IMR-90 (cell line): ENCODE data around the gene SLC27A6.
"Not testable (repeated sequence)": the region's sequence is repeated elsewhere in the genome, so short reads cannot be mapped to it uniquely, and the experiment has no call there.

Source experiments
- CEBPB ChIP-seq: IDR thresholded peaks from 2 replicates; pipeline ENCODE4 v1.6.1; 2012; ENCODE audit warnings: low read depth, low read length, improper control_type of control experiment
- CHD1 ChIP-seq: IDR thresholded peaks from 2 replicates; pipeline ENCODE4 v1.6.1; 2012; ENCODE audit warnings: low read depth, low read length, improper control_type of control experiment
- FOS ChIP-seq: fragments of 150-350 bp; IDR thresholded peaks from 2 replicates; pipeline ENCODE4 v1.6.1; 2016; ENCODE audit warnings: low read depth, low read length
- MAFK ChIP-seq: IDR thresholded peaks from 2 replicates; pipeline ENCODE4 v1.6.1; 2012; ENCODE audit warnings: low read depth, low read length, improper control_type of control experiment
- MAZ ChIP-seq: IDR thresholded peaks from 2 replicates; pipeline ENCODE4 v1.6.1; 2012; ENCODE audit warnings: low read depth, mild to moderate bottlenecking, low read length, improper control_type of control experiment, moderate library complexity, borderline replicate concordance
- MXI1 ChIP-seq: IDR thresholded peaks from 2 replicates; pipeline ENCODE4 v1.6.1; 2012; ENCODE audit warnings: low read depth, mild to moderate bottlenecking, low read length, moderate library complexity, borderline replicate concordance
- NFE2L2 ChIP-seq: fragments of 150-350 bp; IDR thresholded peaks from 2 replicates; pipeline ENCODE4 v1.6.1; 2016; ENCODE audit warnings: low read depth, mild to moderate bottlenecking, low read length
- POLR2A ChIP-seq: IDR thresholded peaks from 2 replicates; pipeline ENCODE4 v1.6.1; 2012; ENCODE audit warnings: mild to moderate bottlenecking, low read depth, low read length
- RAD21 ChIP-seq: IDR thresholded peaks from 2 replicates; pipeline ENCODE4 v1.6.1; 2012; ENCODE audit warnings: low read length, improper control_type of control experiment
- RCOR1 ChIP-seq: IDR thresholded peaks from 2 replicates; pipeline ENCODE4 v1.6.1; 2012; ENCODE audit warnings: mild to moderate bottlenecking, low read length, improper control_type of control experiment; ENCODE audit not compliant: insufficient replicate concordance
- SMC3 ChIP-seq: fragments of 150-350 bp; IDR thresholded peaks from 2 replicates; pipeline ENCODE4 v1.6.1; 2016; ENCODE audit warnings: low read depth, mild to moderate bottlenecking, antibody characterized with exemption, low read length, moderate library complexity
- TF ChIP-seq, protein P1 (sequence below): conservative IDR thresholded peaks from 2 replicates; pipeline ENCODE4 v1.5.1; 2012; ENCODE audit warnings: mild to moderate bottlenecking, low read depth, low read length, improper control_type of control experiment

- TF ChIP-seq CEBPB, POLR2A, FOS, MAZ, MXI1, SMC3, NFE2L2, RAD21, CHD1, MAFK, RCOR1: not testable (repeated sequence)
- TF ChIP-seq, protein P1, sequence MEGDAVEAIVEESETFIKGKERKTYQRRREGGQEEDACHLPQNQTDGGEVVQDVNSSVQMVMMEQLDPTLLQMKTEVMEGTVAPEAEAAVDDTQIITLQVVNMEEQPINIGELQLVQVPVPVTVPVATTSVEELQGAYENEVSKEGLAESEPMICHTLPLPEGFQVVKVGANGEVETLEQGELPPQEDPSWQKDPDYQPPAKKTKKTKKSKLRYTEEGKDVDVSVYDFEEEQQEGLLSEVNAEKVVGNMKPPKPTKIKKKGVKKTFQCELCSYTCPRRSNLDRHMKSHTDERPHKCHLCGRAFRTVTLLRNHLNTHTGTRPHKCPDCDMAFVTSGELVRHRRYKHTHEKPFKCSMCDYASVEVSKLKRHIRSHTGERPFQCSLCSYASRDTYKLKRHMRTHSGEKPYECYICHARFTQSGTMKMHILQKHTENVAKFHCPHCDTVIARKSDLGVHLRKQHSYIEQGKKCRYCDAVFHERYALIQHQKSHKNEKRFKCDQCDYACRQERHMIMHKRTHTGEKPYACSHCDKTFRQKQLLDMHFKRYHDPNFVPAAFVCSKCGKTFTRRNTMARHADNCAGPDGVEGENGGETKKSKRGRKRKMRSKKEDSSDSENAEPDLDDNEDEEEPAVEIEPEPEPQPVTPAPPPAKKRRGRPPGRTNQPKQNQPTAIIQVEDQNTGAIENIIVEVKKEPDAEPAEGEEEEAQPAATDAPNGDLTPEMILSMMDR = not testable (repeated sequence)
These were observed 14.0 kb upstream of the SLC27A6 start for GRCh38 chr5:128951301-128951700.
